Lung (tissue), 12 donors: Measurements from ENCODE around the gene RBMX. TPM values are rescaled to one million over a fixed set of nuclear protein-coding genes. Genes with fewer than 3 reads are reported as not detected.
"Not testable (repeated sequence)": the region's sequence is repeated elsewhere in the genome, so short reads cannot be mapped to it uniquely, and the experiment has no call there.

Source experiments
- ATAC-seq: fragments of 200-7000 bp; cut with Tn5 transposase; one replicate; pipeline ENCODE4 v1.9.1; 2020; ENCODE audit warnings: moderate number of reproducible peaks; ENCODE audit not compliant: insufficient read depth, low FRiP score
- DNase-seq, 3 donors: peaks; one replicate each; pipeline ENCODE4 v3.0.0-alpha.2; 2013 to 2017
- H3K27ac ChIP-seq, 2 donors: one replicate each; pipeline ENCODE4 v1.5.1; 2013; ENCODE audit warnings: mild to moderate bottlenecking in 2 of 2, moderate library complexity in 2 of 2, control low read depth in 1 of 2, inconsistent platforms in 1 of 2, low read depth in 1 of 2, low read length in 1 of 2
- H3K27me3 ChIP-seq, 3 donors: one replicate each; pipeline ENCODE4 v1.5.1; 2013; ENCODE audit warnings: low read length in 2 of 3; ENCODE audit not compliant: control insufficient read depth in 3 of 3, insufficient read depth in 3 of 3
- H3K36me3 ChIP-seq, 4 donors: one replicate each; pipeline ENCODE4 v1.5.1; 2013; ENCODE audit warnings: low read length in 4 of 4, mild to moderate bottlenecking in 1 of 4, moderate library complexity in 1 of 4; ENCODE audit not compliant: control insufficient read depth in 4 of 4, insufficient read depth in 4 of 4
- H3K4me1 ChIP-seq, 5 donors: one replicate each; pipeline ENCODE4 v1.5.1; 2013; ENCODE audit warnings: low read length in 5 of 5, mild to moderate bottlenecking in 2 of 5, moderate library complexity in 1 of 5; ENCODE audit not compliant: control insufficient read depth in 5 of 5, insufficient read depth in 5 of 5
- H3K4me3 ChIP-seq: one replicate; pipeline ENCODE4 v1.5.1; 2013; ENCODE audit warnings: mild to moderate bottlenecking, control low read depth, moderate library complexity
- H3K9ac ChIP-seq, 2 donors: one replicate each; pipeline ENCODE4 v1.5.1; 2013; ENCODE audit warnings: low read length in 2 of 2, control low read depth in 1 of 2; ENCODE audit not compliant: insufficient read depth in 1 of 2
- H3K9me3 ChIP-seq, 4 donors: one replicate each; pipeline ENCODE4 v1.5.1; 2013; ENCODE audit warnings: low read length in 3 of 4, mild to moderate bottlenecking in 1 of 4, moderate library complexity in 1 of 4; ENCODE audit not compliant: control insufficient read depth in 4 of 4, insufficient read depth in 3 of 4
- CTCF ChIP-seq: IDR thresholded peaks from 2 replicates; pipeline ENCODE4 v1.5.1; 2012; ENCODE audit warnings: mild to moderate bottlenecking; ENCODE audit errors: control extremely low read depth, extremely low read depth
- WGBS, 2 donors: extraction: QIAGEN DNeasy Blood & Tissue Kit; methylation state at CpG; one replicate each; pipeline ENCODE4 v1.1.7; 2013; 5-methylcytosine and 5-hydroxymethylcytosine counted together
- polyA plus RNA-seq, 2 donors: library from polyadenylated mRNA; stranded (reverse); fragments of 200-250 nt; gene quantifications; one replicate each; pipeline ENCODE4 v1.2.1, GENCODE V29; 2013
- total RNA-seq, 2 donors: library from RNA; depleted of rRNA in 1 of 2; stranded (reverse); fragments of >200 nt in 1 of 2; gene quantifications; one replicate each; pipeline ENCODE4 v1.2.1, GENCODE V29; 2014 to 2021
- donor health status: control.
- donor health status: control.
- donor health status: Bipolar disorder and iron deficiency.
- donor health status: healthy.
- donor health status: DM: yes; HTN: yes; CAD: no.

Gene RBMX
- total and polyA plus RNA-seq, 4 donors: 89.0 to 280 (median 113) TPM

DNA sequence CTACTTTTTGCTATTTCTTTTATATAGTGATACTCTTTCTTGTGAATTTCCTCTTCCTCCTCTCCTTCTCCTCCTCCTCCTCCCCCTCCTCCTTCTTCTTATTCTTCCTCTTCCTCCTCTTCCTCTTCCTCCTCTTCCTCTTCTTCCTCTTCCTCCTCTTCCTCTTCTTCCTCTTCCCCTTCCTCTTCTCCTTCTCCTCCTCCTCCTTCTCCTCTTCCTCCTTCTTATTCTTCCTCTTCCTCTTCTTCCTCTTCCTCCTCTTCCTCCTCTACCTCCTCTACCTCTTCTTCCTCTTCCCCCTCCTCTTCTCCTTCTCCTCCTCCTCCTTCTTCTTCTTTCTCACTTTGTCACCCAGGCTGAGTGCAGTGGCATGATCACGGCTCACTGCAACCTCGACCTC is 36.3 kb upstream of the RBMX start:
- DNase-seq (no peak), ATAC-seq (no peak)
- Histone ChIP-seq H3K4me3 (no peak overlapping the region), H3K4me1 (no peaks in the 10 kb centered on the region), H3K9me3 (no peaks in the 10 kb centered on the region), H3K9ac (no peak overlapping the region), H3K36me3 (no peaks in the 10 kb centered on the region), H3K27ac (no peak overlapping the region), H3K27me3 (no peaks in the 10 kb centered on the region)
- WGBS, 2 donors: 88 to 90% methylated on average over 2 of the region's 2 CpGs
- no peak for TF ChIP-seq CTCF

GRCh38 chrX:136911661-136912060 is 31.1 kb upstream of the RBMX start:
- not testable (repeated sequence) for H3K9me3 ChIP-seq, H3K27ac ChIP-seq, ATAC-seq, H3K36me3 ChIP-seq, DNase-seq, H3K9ac ChIP-seq, H3K27me3 ChIP-seq, H3K4me3 ChIP-seq, H3K4me1 ChIP-seq
- WGBS, 2 donors: 73 to 90% methylated on average over 7 of the region's 7 CpGs

DNA sequence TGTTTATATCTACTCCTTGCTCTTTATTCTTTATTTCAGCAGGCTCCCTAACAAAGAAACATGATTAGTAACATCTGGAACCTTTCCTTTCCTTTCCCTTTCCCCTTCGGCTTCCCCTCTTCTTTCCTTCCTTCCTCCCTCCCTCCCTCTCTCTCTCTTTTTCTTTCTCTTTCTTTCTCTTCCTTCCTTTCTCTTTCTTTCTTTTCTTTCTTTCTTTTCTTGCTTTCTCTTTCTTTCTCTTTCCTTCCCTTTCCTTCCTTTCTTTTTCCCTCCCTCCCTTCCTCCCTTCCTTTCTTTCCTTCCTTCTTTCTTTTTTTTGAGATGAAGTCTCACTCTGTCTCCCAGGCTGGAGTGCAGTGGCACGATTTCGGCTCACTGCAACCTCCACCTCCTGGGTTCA is 30.7 kb upstream of the RBMX start:
- Histone ChIP-seq H3K4me3 (no peak overlapping the region), H3K4me1 (peaks cover 0 to 4% (median 0%) of the 10 kb centered on the region in 5 donors), H3K27me3 (no peaks in the 10 kb centered on the region), H3K27ac (no peak overlapping the region), H3K9ac (no peak overlapping the region), H3K36me3 (no peaks in the 10 kb centered on the region), H3K9me3 (no peaks in the 10 kb centered on the region)
- ATAC-seq (no peak), DNase-seq (no peak)
- no peak for TF ChIP-seq CTCF
- 58 to 77% methylated on average over 3 of the region's 3 CpGs for WGBS, 2 donors

DNA sequence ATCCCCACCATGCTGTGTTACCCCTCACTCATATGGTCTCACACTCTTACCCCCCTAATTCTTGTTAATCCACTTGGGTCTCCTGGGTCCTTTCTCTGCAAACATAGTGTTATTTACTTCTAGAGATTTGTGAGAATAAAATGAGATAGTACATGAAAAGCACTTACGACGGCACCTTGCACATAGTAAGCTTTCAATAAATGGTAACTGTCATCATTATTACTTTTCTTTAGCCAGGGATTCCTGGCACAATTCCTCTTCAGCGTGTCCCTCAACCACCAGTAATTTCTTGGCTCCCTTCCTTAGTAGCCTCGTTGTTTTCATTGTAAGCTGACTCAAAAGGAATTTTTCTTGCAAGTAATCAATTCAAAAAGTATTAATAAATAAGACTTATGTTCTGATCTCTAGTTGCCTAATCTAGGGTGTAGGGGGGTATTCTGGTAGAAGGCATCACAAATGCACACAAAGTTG is 30.1 kb upstream of the RBMX start:
- no peak overlapping the region for H3K27ac ChIP-seq

More for the DNA sequence above, 30.1 kb upstream of the RBMX start:
- Histone ChIP-seq H3K9ac (no peak overlapping the region), H3K4me1 (peaks cover 0 to 4% (median 0%) of the 10 kb centered on the region in 5 donors), H3K36me3 (no peaks in the 10 kb centered on the region), H3K4me3 (no peak overlapping the region), H3K27me3 (no peaks in the 10 kb centered on the region), H3K9me3 (no peaks in the 10 kb centered on the region)
- no peak for ATAC-seq
- 42 to 46% methylated on average over 4 of the region's 4 CpGs for WGBS, 2 donors
- TF ChIP-seq CTCF: no peak
- peak in 1 of 3 donors; percentile 52 for DNase-seq
